Liver (tissue), 3 donors: ENCODE results near the gene SLC4A11.

Source experiments
- ATF3 ChIP-seq: IDR thresholded peaks from 2 replicates; pipeline ENCODE4 v1.6.1; 2016; ENCODE audit warnings: antibody characterized with exemption
- CTCF ChIP-seq: fragments of 150-350 bp; IDR thresholded peaks from 2 replicates; pipeline ENCODE4 v1.5.1; 2017; ENCODE audit warnings: improper control_type of control experiment, low read depth, low read length; ENCODE audit not compliant: missing input control
- REST ChIP-seq: IDR thresholded peaks from 2 replicates; pipeline ENCODE4 v1.6.1; 2016; ENCODE audit warnings: antibody characterized with exemption, mild to moderate bottlenecking
- TAF1 ChIP-seq: conservative IDR thresholded peaks from 2 replicates; pipeline ENCODE4 v1.6.1; 2016; ENCODE audit warnings: antibody characterized with exemption, mild to moderate bottlenecking
- YY1 ChIP-seq: IDR thresholded peaks from 2 replicates; pipeline ENCODE4 v1.6.1; 2016; ENCODE audit warnings: antibody characterized with exemption, mild to moderate bottlenecking
- donor health status: healthy.
- donor health status: healthy.

DNA sequence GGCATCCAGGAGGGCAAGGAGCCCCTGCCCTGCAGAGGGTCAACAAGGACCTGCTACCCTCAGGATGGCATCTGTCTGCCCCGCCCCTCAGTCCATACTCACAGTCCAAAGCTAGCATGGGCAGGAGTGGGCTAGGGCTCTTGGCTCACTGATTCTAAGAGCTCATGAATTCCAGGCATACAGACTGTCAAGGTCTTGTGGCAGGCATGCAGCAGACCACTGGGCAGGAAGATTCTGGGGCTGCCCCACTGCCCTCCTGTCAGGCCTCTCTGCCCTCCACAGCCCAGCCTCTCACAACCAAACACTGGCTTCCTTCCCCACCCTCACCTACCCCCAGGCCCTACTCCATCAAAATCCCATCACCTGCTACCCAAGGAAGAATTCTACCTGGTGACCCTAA, 5.6 kb upstream of the SLC4A11 start:
- TF ChIP-seq TAF1 = no peak
- no peak for TF ChIP-seq CTCF
- no peak for TF ChIP-seq REST
- no peak for TF ChIP-seq YY1
- no peak for TF ChIP-seq ATF3
